Measurements from ENCODE around the gene KPTN.
A peak's percentile ranks its signal among the peaks of the same experiment; 100 is the strongest.

The KPTN gene

GRCh38 chr19:47483800-47484690 is at the start of gene KPTN:
Gene KPTN, minus strand, starts transcription at chr19:47484219. Its CDS starts 59 bp downstream, at chr19:47484160.
- peak; percentile 89 for DNase-seq

GRCh38 chr19:47531640-47532387 is 47.8 kb upstream of the KPTN start:
- DNase-seq = no peak

- DNase-seq = no peak
Measured at GRCh38 chr19:47529018-47529742, 45.2 kb upstream of the KPTN start.

- DNase-seq = no peak
Measured at GRCh38 chr19:47526798-47527197, 42.8 kb upstream of the KPTN start.

- no peak for DNase-seq
Measured at GRCh38 chr19:47523473-47523872, 39.5 kb upstream of the KPTN start.

- no peak for DNase-seq
Measured at GRCh38 chr19:47521473-47522180, 37.6 kb upstream of the KPTN start.

GRCh38 chr19:47520839-47521238 is 36.8 kb upstream of the KPTN start:
- no peak for DNase-seq

GRCh38 chr19:47520343-47520806 is 36.4 kb upstream of the KPTN start:
- no peak for DNase-seq

- DNase-seq = no peak
Measured at GRCh38 chr19:47518854-47519253, 34.8 kb upstream of the KPTN start.

- no peak for DNase-seq
Measured at GRCh38 chr19:47518139-47518538, 34.1 kb upstream of the KPTN start.

- DNase-seq = peak; percentile 100
Measured at GRCh38 chr19:47514869-47515588, 31.0 kb upstream of the KPTN start, which contains the start of gene NAPA. Gene NAPA, minus strand, starts transcription at chr19:47515063. Its CDS starts 123 bp downstream, at chr19:47514940.

- DNase-seq = no peak
Measured at GRCh38 chr19:47514151-47514868, 30.3 kb upstream of the KPTN start.

- no peak for DNase-seq
Measured at GRCh38 chr19:47512948-47513319, 28.9 kb upstream of the KPTN start.

GRCh38 chr19:47512183-47512947 is 28.3 kb upstream of the KPTN start:
- DNase-seq = peak; percentile 36

- DNase-seq = peak; percentile 97
Measured at GRCh38 chr19:47511681-47512080, 27.7 kb upstream of the KPTN start.

- DNase-seq = peak; percentile 78
Measured at GRCh38 chr19:47511128-47511517, 27.1 kb upstream of the KPTN start.

GRCh38 chr19:47510516-47511127 is 26.6 kb upstream of the KPTN start:
- DNase-seq = no peak

GRCh38 chr19:47509973-47510372 is 26.0 kb upstream of the KPTN start:
- peak; percentile 82 for DNase-seq

- DNase-seq = peak; percentile 33
Measured at GRCh38 chr19:47509170-47509847, 25.3 kb upstream of the KPTN start.

Measured in NCI-H446 treated with DMSO at 0.1 percent for 48 hours (cell line).